Right atrium auricular region (tissue), 2 donors: ENCODE results near the gene THSD7B. TPM values are rescaled to one million over a fixed set of nuclear protein-coding genes. Genes with fewer than 3 reads are reported as not detected.

Experiments used
- DNase-seq: peaks from one replicate; pipeline ENCODE4 v3.0.0-alpha.2; 2019; ENCODE audit warnings: low spot score
- H3K27ac ChIP-seq, 2 donors: fragments of 200-600 bp; sonication (generic); 1 replicate in 1 of 2; 2 replicates in 1 of 2; pipeline ENCODE4 v1.5.1; 2016 to 2019
- H3K27me3 ChIP-seq, 2 donors: fragments of 200-600 bp; sonication (generic); one replicate each; pipeline versions ENCODE4 v1.5.1 to v1.6.0; 2017 to 2019
- H3K36me3 ChIP-seq: fragments of 200-600 bp; sonication (generic); one replicate; pipeline ENCODE4 v1.5.1; 2016
- H3K4me1 ChIP-seq, 2 donors: fragments of 200-600 bp; sonication (generic); one replicate each; pipeline versions ENCODE4 v1.5.1 to v1.6.0; 2017 to 2019
- H3K4me3 ChIP-seq, 2 donors: fragments of 200-600 bp; sonication (generic); 1 replicate in 1 of 2; 2 replicates in 1 of 2; pipeline ENCODE4 v1.5.1; 2017 to 2019; ENCODE audit warnings: mild to moderate bottlenecking in 1 of 2, moderate library complexity in 1 of 2
- H3K9me3 ChIP-seq, 2 donors: fragments of 200-600 bp; sonication (generic); one replicate each; pipeline ENCODE4 v1.5.1; 2019
- CTCF ChIP-seq, 2 donors: fragments of 200-600 bp; sonication (generic); IDR thresholded peaks; one replicate each; pipeline ENCODE4 v1.5.1; 2019; ENCODE audit warnings: antibody characterized with exemption in 2 of 2
- total RNA-seq, 2 donors: library from RNA; depleted of rRNA; stranded (reverse); fragments of >200 nt; gene quantifications; one replicate each; pipeline ENCODE4 v1.1.0, GENCODE V29; 2016

Gene THSD7B
- total RNA-seq, 2 donors from 2014 or later, result 0.07 to 0.08 TPM

- peak in 1 of 2 donors; percentile 36 for TF ChIP-seq CTCF (IDR thresholded peaks at IDR 0.05)
- Histone ChIP-seq H3K36me3 (no peaks in the 10 kb centered on the region), H3K27me3 (no peaks in the 10 kb centered on the region), H3K4me3 (no peak overlapping the region), H3K4me1 (no peaks in the 10 kb centered on the region), H3K27ac (no peak overlapping the region), H3K9me3 (no peaks in the 10 kb centered on the region)
- DNase-seq, result no peak
These were observed 408.1 kb downstream of the THSD7B start for GRCh38 chr2:137173463-137173862.

GRCh38 chr2:137175246-137175645 is 409.9 kb downstream of the THSD7B start:
- Histone ChIP-seq H3K4me1 (no peaks in the 10 kb centered on the region), H3K36me3 (no peaks in the 10 kb centered on the region), H3K27me3 (no peaks in the 10 kb centered on the region), H3K4me3 (no peak overlapping the region), H3K27ac (no peak overlapping the region), H3K9me3 (no peaks in the 10 kb centered on the region)
- no peak for TF ChIP-seq CTCF (IDR thresholded peaks at IDR 0.05)
- no peak for DNase-seq

GRCh38 chr2:137178951-137179377 is 413.6 kb downstream of the THSD7B start:
- Histone ChIP-seq H3K4me3 (no peak overlapping the region), H3K27me3 (no peaks in the 10 kb centered on the region), H3K9me3 (no peaks in the 10 kb centered on the region), H3K36me3 (no peaks in the 10 kb centered on the region), H3K4me1 (no peaks in the 10 kb centered on the region), H3K27ac (no peak overlapping the region)
- DNase-seq, result no peak
- TF ChIP-seq CTCF (IDR thresholded peaks at IDR 0.05), result no peak

- H3K27me3 ChIP-seq, result no peaks in the 10 kb centered on the region
- no peaks in the 10 kb centered on the region for H3K9me3 ChIP-seq
- H3K4me3 ChIP-seq, result no peak overlapping the region
- H3K27ac ChIP-seq, result no peak overlapping the region
- H3K36me3 ChIP-seq, result no peaks in the 10 kb centered on the region
- no peaks in the 10 kb centered on the region for H3K4me1 ChIP-seq
- no peak for DNase-seq
- no peak for TF ChIP-seq CTCF (IDR thresholded peaks at IDR 0.05)
These were observed 414.2 kb downstream of the THSD7B start for GRCh38 chr2:137179542-137179941.

- Histone ChIP-seq H3K27me3 (no peaks in the 10 kb centered on the region), H3K27ac (no peak overlapping the region), H3K4me1 (no peaks in the 10 kb centered on the region), H3K36me3 (no peaks in the 10 kb centered on the region), H3K4me3 (no peak overlapping the region), H3K9me3 (no peaks in the 10 kb centered on the region)
- no peak for DNase-seq
- TF ChIP-seq CTCF (IDR thresholded peaks at IDR 0.05), result no peak
These were observed 414.7 kb downstream of the THSD7B start for GRCh38 chr2:137180012-137180411.

- H3K27ac ChIP-seq, result no peak overlapping the region
- no peaks in the 10 kb centered on the region for H3K36me3 ChIP-seq
- no peak for DNase-seq
- H3K9me3 ChIP-seq, result no peaks in the 10 kb centered on the region
- TF ChIP-seq CTCF (IDR thresholded peaks at IDR 0.05), result no peak
- no peaks in the 10 kb centered on the region for H3K4me1 ChIP-seq
- H3K27me3 ChIP-seq, result no peaks in the 10 kb centered on the region
- no peak overlapping the region for H3K4me3 ChIP-seq
These were observed 416.0 kb downstream of the THSD7B start for GRCh38 chr2:137181370-137181769.
